Thyroid gland (tissue), 4 donors: ENCODE measurements around the gene SSR2. TPM values are rescaled to one million over a fixed set of nuclear protein-coding genes. Genes with fewer than 3 reads are reported as not detected.

Source experiments
- DNase-seq, 2 donors: peaks; one replicate each; pipeline ENCODE4 v3.0.0-alpha.2; 2019
- H3K27ac ChIP-seq, 3 donors: fragments of 200-600 bp; sonication (generic); 1 replicate in 2 of 3; 2 replicates in 1 of 3; pipeline ENCODE4 v1.5.1; 2016 to 2019; ENCODE audit warnings: mild to moderate bottlenecking in 1 of 3, moderate library complexity in 1 of 3
- H3K27me3 ChIP-seq: fragments of 200-600 bp; sonication (generic); one replicate; pipeline ENCODE4 v1.5.1; 2019
- H3K36me3 ChIP-seq, 2 donors: fragments of 200-600 bp; sonication (generic); one replicate each; pipeline ENCODE4 v1.5.1; 2016 to 2019
- H3K4me1 ChIP-seq, 2 donors: fragments of 200-600 bp; sonication (generic); one replicate each; pipeline ENCODE4 v1.5.1; 2017 to 2019
- H3K4me3 ChIP-seq, 3 donors: fragments of 200-600 bp; sonication (generic); replicated peaks in 1 of 3; 1 replicate in 2 of 3; 2 replicates in 1 of 3; pipeline ENCODE4 v1.5.1; 2016; ENCODE audit warnings: mild to moderate bottlenecking in 1 of 3
- H3K9me3 ChIP-seq: fragments of 200-600 bp; sonication (generic); one replicate; pipeline ENCODE4 v1.5.1; 2017
- CTCF ChIP-seq, 6 experiments: fragments of 200-600 bp in 3 of 6; fragments of 450-650 bp in 3 of 6; sonication (generic) in 3 of 6; IDR thresholded peaks; one replicate each; pipeline ENCODE4 v1.5.1; 2016 to 2019; ENCODE audit warnings: antibody characterized with exemption in 6 of 6, mild to moderate bottlenecking in 2 of 6, inconsistent platforms in 1 of 6, moderate library complexity in 1 of 6
- POLR2A ChIP-seq, 2 donors: fragments of 450-650 bp; IDR thresholded peaks; one replicate each; pipeline ENCODE4 v1.6.1; 2017; ENCODE audit warnings: antibody characterized with exemption in 2 of 2, mild to moderate bottlenecking in 2 of 2, moderate library complexity in 1 of 2
- WGBS, 2 donors: methylation state at CpG; one replicate each; pipeline ENCODE4 v1.1.5; 2017; 5-methylcytosine and 5-hydroxymethylcytosine counted together
- intact Hi-C: fragments of 100-400 bp; cut with DNase I; formaldehyde crosslinking; loops from one replicate; pipeline ENCODE4 v1.15.1; 2023
- total RNA-seq, 4 donors: library from RNA; depleted of rRNA; stranded (reverse); fragments of >200 nt; gene quantifications; one replicate each; pipeline ENCODE4 v1.2.3, GENCODE V29; 2016

The SSR2 gene
- total RNA-seq, 4 donors from 2014 or later, result 78.6 to 193 (median 130) TPM

DNA sequence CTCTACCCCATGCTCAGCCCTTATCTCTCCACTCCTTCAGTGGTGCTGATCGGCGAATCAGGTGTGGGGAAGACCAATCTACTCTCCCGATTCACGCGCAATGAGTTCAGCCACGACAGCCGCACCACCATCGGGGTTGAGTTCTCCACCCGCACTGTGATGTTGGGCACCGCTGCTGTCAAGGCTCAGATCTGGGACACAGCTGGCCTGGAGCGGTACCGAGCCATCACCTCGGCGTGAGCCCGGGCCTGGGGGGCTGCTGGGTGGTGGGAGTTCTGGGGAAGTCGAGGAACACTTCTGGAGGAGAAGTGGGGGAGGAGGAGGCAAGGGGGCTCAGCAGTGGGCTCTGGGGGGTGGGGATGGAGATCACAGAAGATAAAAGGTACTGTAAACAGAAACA, 45.1 kb upstream of the SSR2 start:
- Histone ChIP-seq H3K36me3 (peaks cover 0 to 4% of the 10 kb centered on the region in 2 donors), H3K9me3 (no peaks in the 10 kb centered on the region), H3K4me1 (peaks cover 7 to 9% of the 10 kb centered on the region in 2 donors), H3K27me3 (no peaks in the 10 kb centered on the region), H3K27ac (no peak overlapping the region), H3K4me3 (no peak overlapping the region)
- 75 to 82% methylated on average over 16 of the region's 16 CpGs for WGBS, 2 donors
- intact Hi-C loops, result no loop called here
- DNase-seq, result no peak
- no peak for TF ChIP-seq CTCF (IDR thresholded peaks at IDR 0.05)
- TF ChIP-seq POLR2A (IDR thresholded peaks at IDR 0.05), result no peak

- Histone ChIP-seq H3K36me3 (peaks cover 0 to 4% of the 10 kb centered on the region in 2 donors), H3K4me1 (peaks cover 7 to 9% of the 10 kb centered on the region in 2 donors), H3K4me3 (no peak overlapping the region), H3K27me3 (no peaks in the 10 kb centered on the region), H3K27ac (no peak overlapping the region), H3K9me3 (no peaks in the 10 kb centered on the region)
- intact Hi-C loops, result no loop called here
- TF ChIP-seq POLR2A (IDR thresholded peaks at IDR 0.05) (no peak), CTCF (IDR thresholded peaks at IDR 0.05) (no peak)
- WGBS, 2 donors, result 91 to 94% methylated on average over 3 of the region's 3 CpGs
- no peak for DNase-seq
These were observed 44.5 kb upstream of the SSR2 start for GRCh38 chr1:156065212-156065611.

DNA sequence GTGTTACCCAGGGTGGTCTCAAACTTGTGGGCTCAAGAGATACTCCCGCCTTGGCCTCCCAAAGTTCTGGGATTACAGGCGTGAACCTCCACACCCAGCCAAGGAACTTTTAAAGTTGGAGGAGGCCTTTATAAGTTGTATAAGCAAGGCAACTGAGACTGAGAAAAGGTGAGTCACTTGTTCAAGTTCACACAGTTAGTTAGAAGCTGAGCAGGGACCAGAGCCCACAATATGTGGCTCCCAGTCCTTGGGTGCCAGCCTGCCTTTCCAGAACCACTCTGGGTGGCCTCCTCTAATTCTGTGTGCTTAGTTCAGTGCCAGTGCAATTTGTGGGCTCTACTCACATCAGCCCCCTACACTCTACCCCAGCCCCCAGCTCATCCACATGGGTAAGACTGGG, 43.9 kb upstream of the SSR2 start:
- H3K9me3 ChIP-seq, result no peaks in the 10 kb centered on the region
- H3K27me3 ChIP-seq, result no peaks in the 10 kb centered on the region
- no peak overlapping the region for H3K27ac ChIP-seq
- H3K4me3 ChIP-seq, result no peak overlapping the region
- WGBS, 2 donors, result 92 to 100% methylated on average over 2 of the region's 2 CpGs
- DNase-seq, result no peak
- TF ChIP-seq CTCF (IDR thresholded peaks at IDR 0.05) (no peak), POLR2A (IDR thresholded peaks at IDR 0.05) (no peak)
- intact Hi-C loops, result no loop called here
- H3K36me3 ChIP-seq, result peaks cover 0 to 2% of the 10 kb centered on the region in 2 donors
- peaks cover 7 to 9% of the 10 kb centered on the region in 2 donors for H3K4me1 ChIP-seq

DNA sequence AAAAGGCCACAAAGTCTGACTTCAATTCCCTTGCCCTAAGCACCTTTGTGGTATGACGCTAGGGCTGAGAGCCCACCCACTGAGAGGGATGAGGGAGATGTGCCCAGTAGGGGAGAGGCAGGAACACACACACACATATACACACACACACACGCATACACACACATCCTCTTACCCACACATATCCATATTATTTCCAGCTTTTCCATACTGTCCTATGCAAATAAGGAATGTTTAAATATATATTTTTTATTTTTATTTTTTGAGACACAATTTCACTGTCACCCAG, 43.2 kb upstream of the SSR2 start:
- no peak for TF ChIP-seq POLR2A (IDR thresholded peaks at IDR 0.05)
- TF ChIP-seq CTCF (IDR thresholded peaks at IDR 0.05), result no peak
- Histone ChIP-seq H3K27me3 (no peaks in the 10 kb centered on the region), H3K27ac (no peak overlapping the region), H3K9me3 (no peaks in the 10 kb centered on the region), H3K4me3 (no peak overlapping the region), H3K4me1 (peaks cover 7 to 9% of the 10 kb centered on the region in 2 donors), H3K36me3 (no peaks in the 10 kb centered on the region)
- intact Hi-C loops, result no loop called here
- 68 to 70% methylated on average over 2 of the region's 2 CpGs for WGBS, 2 donors
- no peak for DNase-seq

DNA sequence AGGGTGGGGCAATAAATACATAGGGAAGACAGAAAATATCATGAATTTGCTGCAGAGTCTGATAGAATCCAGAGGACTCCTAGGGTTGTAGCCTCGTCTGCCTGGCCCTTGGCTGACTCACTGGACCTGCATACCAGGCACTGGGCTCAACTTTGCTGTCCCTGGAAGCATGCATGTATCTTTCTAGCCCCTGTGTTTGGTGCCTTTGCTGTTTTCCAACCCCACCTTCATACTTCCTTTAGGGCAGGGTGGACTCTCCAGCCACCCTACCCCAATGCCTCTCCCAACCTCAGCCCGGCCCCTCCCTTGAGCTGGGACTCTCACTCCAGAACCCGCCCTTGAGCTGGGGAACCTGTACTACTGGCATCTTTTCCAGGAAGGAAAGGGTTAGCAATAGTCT, 41.4 kb upstream of the SSR2 start:
- H3K27ac ChIP-seq, result peak overlapping the region in 1 of 3 donors; percentile 10
- no peaks in the 10 kb centered on the region for H3K36me3 ChIP-seq
- H3K9me3 ChIP-seq, result no peaks in the 10 kb centered on the region
- no peak for TF ChIP-seq CTCF (IDR thresholded peaks at IDR 0.05)
- no peak for TF ChIP-seq POLR2A (IDR thresholded peaks at IDR 0.05)
- no peak overlapping the region for H3K4me3 ChIP-seq
- intact Hi-C loops, result no loop called here
- H3K27me3 ChIP-seq, result no peaks in the 10 kb centered on the region
- H3K4me1 ChIP-seq, result peaks cover 7 to 9% of the 10 kb centered on the region in 2 donors
- DNase-seq, result no peak
- 83 to 86% methylated on average over 3 of the region's 3 CpGs for WGBS, 2 donors
